GM23248 (cell line): ENCODE data around the gene SLC15A3.

Experiments
- EZH2 ChIP-seq: fragments of 200-600 bp; sonication (generic); IDR thresholded peaks from 2 replicates; pipeline ENCODE4 v1.6.1; 2018; ENCODE audit warnings: antibody characterized with exemption, mild to moderate bottlenecking; ENCODE audit not compliant: insufficient read depth, poor library complexity, severe bottlenecking
- EZH2phosphoT487 ChIP-seq: fragments of 200-600 bp; sonication (generic); IDR thresholded peaks from 2 replicates; pipeline ENCODE4 v1.6.1; 2018; ENCODE audit warnings: antibody characterized with exemption, moderate library complexity, mild to moderate bottlenecking, low read depth; ENCODE audit not compliant: insufficient read depth

GRCh38 chr11:60960405-60960804, 8.4 kb upstream of the SLC15A3 start:
- TF ChIP-seq EZH2 (no peak), EZH2phosphoT487 (no peak)
